ENCODE results near the gene LARP7.
"Not testable (repeated sequence)": the region's sequence is repeated elsewhere in the genome, so short reads cannot be mapped to it uniquely, and the experiment has no call there.

GRCh38 chr4:112656115-112656514, 19.2 kb downstream of the LARP7 start:
- TF ChIP-seq CTCF, POLR2AphosphoS5 (IDR thresholded peaks at IDR 0.05): not testable (repeated sequence)
